Suppressor macrophage treated with lipopolysaccharide for 4 hours (primary cell): ENCODE measurements around the gene PLXNB2.
"Not testable (repeated sequence)": the region's sequence is repeated elsewhere in the genome, so short reads cannot be mapped to it uniquely, and the experiment has no call there.

Source experiments
- DNase-seq: peaks from one replicate; pipeline ENCODE4 v3.0.0-alpha.2; 2020

Gene PLXNB2

DNA sequence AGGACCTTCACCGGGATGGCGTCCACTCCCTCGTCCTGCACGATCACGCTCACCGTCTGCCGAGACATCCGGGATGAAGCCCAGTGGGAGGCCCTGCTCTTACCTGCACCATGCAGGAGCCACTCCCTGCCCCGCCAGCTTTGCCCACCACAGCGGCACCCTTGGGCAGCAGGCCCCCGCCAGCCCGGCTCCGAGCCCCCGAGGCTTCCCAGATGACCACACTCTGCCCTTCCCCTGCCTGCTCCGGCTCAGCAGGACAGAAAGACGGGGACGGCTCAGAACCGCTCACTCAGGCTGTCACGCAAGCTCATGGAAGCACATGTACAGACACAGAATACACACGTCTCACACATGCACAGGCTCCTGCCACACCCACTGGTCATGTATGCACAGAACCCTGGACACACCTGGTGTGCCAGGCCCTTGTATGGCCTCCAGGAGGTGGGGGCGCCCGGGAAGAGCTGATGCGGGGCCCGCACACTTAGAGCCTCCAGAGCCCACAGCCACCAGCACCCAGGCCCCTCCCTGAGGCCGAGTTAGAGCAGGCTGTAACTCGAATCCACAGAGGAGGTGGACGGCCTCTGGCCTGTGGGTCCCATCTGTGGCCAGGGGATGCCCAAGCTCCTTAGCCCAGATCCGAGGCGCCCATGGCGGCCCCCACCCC lies 28.4 kb downstream of the PLXNB2 start:
- no peak for DNase-seq

DNA sequence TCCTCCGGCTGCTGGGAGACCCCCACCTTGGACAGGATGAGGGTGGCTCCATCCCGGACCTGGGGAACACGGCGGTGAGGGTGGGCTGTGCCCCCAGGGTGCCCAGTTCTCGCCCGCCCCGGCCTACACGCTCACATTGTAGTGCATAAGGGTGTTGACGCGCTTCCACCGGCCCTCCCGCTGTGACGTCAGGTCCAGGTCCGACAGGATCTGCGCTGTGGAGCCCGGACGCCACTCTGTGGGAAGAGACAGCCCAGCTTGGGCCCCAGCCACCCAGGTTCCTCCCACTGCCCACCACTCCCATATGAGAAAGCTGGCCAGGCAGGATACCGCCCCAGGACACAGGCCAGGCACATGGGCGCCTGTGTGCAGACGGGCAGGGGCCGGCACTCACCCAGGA lies 29.0 kb downstream of the PLXNB2 start:
- no peak for DNase-seq

DNA sequence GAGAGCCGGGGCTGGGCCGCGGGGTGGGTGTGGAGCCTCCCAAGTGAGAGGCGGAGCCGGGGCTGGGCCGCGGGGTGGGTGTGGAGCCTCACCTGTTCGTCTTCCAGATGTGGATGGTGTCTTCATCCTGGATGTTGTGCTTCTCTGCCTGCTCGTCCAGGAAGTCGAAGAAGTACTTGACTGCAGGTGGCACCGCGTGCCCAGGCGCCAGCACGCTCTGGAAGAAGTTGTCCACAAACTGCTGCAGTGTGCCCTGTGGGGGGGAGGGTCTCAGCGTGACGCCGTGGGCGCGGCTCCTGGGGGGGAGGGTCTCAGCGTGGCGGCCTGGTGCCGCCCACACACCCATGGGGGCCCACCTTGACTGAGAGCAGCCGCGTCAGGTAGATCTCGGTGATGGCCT lies 29.7 kb downstream of the PLXNB2 start:
- DNase-seq: no peak

DNA sequence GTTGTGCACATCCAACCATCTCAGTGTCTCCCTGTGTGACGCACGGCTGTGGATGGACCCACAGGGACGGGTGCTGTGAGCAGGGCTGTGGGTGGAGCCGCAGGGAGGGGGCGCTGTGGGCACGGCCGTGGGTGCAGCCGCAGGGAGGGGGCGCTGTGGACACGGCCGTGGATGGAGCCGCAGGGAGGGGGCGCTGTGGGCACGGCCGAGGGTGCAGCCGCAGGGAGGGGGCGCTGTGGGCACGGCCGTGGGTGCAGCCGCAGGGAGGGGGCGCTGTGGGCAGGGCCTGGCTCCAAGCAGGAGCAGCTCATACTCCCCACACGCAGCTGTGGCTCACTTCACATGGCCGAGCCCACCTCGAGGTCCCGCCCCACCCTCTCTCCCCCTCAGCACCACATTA lies 31.3 kb downstream of the PLXNB2 start:
- DNase-seq: peak; percentile 73

DNA sequence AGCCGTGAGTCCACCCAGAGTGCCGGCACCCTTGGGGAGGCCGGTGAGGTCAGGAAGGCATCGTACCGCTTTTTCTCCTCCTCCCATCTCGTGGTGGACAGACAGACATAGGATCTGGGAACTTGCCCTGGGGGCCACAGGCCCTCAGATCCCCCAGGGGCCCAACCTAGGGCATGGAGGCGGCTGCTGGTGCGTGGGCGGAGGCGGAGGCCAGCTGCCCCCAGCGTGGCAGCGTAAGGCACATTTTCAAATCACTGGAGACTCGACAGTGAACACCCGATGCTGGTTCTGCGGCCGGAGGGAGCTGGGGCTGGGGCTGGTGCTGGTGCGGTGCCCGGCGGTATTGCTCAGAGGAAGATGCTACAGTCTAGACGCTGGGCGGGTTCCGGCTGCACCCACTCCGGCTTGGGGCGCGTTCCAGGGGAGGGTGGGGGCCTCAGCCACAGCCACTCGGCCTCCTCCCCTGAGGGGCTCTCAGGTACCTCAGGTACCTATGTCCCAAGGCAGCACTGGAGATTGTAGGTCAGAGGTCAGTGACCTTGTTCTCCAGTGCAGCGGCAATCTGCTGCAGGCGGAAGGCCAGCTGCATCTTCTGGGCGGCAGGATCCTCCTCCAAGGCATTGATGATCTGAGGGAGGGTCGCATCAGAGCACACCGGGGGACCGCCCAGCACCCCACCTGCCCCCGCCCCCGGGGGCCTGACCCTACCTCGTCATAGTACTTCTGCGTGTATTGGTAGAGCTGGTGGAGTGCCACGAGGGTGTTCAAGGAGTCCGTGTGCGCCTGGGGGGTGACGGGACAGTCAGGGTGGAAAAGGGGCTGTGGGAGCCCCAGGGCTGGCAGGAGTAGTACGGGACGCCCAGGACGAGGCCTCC lies 32.0 kb downstream of the PLXNB2 start:
- DNase-seq: no peak

DNA sequence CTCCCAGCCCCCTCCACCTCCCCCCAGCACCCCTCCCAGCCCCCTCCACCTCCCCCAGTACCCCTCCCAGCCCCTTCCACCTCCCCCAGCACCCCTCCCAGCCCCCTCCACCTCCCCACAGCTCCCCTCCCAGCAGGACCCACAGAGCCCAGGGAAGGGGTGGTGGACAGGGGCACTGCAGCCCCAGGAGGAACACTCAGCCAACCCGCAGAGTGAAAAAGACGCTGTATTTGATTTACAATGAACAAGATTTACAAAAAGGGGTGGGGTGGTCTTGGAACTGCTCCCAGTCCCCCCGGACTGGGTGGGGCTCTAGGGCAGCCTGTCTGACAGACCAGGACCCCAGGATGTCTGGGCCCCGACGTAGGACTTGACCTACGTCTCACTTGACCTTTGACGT lies 32.7 kb downstream of the PLXNB2 start:
- no peak for DNase-seq

DNA sequence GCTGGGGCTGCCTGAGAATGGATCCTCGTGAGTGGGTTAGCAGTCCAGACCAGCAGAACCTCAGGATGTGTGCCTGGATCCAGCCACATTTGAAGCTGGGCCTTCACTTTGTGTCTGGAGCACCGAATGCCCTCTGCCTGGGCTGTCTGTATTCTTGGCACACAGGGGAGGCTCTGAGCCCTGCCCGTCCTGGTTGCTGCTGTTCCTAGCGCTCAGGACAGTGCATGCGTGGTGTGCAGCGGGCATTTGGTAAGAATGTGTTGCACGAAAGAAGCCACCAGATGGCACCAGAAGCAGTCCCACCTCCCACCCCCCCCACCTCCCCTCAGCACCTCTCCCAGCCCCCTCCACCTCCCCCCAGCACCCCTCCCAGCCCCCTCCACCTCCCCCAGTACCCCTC lies 33.1 kb downstream of the PLXNB2 start:
- DNase-seq: peak; percentile 56

DNA sequence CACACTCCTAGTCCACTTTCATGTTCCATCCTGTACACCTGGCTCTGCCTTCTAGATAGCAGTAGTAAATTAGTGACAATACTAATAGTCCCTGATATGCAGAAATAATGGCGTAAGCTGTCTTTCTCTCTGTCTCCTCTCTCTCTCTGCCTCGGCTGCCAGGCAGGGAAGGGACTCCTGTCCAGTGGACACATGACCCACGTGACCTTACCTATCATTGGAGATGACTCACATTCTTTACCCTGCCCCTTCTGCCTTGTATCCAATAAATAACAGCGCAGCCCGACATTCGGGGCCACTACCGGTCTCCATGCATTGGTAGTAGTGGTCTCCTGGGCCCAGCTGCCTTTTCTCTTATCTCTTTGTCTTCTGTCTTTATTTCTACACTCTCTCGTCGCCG lies 33.7 kb downstream of the PLXNB2 start:
- DNase-seq: not testable (repeated sequence)

DNA sequence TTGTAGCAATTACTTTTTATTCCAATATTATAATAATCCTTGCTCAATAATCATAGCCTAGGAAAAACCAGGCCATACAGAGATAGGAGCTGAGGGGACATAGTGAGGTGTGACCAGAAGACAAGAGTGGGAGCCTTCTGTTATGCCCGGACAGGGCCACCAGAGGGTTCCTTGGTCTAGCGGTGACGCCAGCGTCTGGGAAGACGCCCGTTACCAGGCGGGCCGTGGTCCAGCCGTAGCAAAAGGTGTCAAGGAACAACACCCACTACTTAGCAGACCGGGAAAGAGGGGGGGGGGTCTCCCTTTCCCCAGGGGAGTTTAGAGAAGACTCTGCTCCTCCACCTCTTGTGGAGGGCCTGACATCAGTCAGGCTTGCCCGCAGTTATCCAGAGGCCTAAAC lies 34.1 kb downstream of the PLXNB2 start:
- not testable (repeated sequence) for DNase-seq

DNA sequence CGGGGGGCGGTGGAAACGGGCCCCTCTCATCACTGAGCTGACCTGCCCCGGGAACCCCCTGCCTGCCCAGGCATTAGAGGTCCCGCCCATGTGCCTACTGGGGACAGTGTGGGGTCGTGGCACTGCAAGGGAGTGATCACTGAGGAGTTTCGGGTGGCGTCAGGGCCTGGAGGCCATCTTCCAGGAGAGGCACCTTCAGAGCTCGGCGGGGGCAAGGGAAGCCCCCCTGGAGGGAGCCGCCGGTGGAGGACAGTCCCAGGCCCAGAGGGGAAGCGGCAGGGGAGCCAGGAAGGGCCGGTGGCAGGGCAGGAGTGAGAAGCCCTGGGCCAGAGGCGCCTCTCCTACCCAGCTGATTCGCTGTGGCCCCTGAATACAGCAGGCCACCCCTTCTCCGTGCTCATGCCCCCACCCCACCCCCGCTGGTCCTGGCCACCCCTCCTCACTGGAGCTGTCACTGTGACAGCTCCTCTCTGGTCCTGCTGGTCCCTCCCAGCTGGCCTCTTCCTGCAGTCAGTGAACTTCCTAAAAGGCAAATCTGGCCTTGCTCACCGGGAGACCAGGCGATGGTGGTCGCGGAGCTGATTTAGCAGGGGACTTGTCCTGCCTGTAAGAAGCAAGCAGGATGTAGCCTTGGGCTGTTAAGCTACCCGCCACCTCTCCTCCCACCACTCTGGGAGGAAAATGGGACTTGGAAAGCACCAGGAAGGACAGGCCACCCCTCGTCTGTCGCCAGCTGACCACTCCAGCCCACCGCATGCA lies 35.2 kb downstream of the PLXNB2 start:
- no peak for DNase-seq

DNA sequence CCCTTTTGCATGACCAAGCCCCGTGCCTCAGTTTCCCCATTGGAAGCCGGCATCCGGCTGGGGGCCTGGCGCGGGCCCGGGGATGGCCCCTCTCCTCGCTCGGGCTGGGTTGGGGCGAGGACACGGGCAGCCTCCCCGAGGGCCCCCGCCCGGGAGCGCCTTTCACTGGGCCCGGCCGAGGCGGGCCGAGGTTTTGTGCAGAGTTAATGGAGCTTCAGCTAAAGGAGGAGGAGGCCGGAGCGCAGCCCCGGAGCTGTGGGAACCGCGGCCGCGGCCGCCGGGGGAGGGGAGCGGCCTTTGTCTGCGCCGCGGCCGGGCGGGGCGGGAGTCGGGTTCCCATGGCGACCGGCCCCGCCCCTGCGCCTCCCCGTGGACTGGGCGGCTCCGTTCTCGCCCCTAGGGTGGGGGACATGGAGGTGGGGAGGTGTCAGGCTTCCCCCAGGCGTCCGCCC lies 35.9 kb downstream of the PLXNB2 start:
- peak; percentile 68 for DNase-seq

DNA sequence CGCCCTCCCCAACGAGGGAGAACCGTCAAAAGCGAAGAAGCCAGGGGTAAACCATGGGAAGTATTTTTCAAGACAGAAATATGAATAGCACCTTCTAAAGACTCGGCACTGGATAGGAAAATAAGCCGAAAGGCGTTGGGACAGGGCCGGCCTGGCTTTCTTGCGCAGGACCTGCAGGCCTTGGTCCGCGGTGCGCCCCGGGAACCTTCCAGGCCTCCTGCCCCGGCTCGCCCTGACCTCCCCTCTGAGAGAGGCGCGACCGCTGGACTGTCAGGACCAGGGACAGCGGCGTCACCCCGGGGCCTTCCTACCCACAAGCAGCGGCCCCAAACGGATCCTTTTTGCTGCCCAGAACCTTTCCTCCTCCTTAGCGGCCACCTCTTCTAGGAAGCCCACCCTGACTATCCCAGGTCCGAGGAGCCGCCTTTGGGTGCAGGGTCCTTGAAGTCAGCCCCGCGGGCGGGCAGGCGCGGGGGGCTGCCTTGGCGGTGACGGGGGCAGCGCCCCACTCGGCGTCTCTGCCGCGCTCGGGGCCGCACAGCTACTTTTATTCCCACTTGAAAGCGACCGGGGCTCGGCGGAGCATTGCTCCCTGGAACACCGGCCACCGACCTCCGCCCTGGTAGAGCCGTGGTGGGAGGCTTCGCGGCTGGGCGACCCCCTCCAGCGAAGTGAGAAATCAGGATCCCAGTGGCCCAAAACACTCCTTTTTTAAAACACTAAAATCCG lies 36.6 kb downstream of the PLXNB2 start:
- peak; percentile 70 for DNase-seq

DNA sequence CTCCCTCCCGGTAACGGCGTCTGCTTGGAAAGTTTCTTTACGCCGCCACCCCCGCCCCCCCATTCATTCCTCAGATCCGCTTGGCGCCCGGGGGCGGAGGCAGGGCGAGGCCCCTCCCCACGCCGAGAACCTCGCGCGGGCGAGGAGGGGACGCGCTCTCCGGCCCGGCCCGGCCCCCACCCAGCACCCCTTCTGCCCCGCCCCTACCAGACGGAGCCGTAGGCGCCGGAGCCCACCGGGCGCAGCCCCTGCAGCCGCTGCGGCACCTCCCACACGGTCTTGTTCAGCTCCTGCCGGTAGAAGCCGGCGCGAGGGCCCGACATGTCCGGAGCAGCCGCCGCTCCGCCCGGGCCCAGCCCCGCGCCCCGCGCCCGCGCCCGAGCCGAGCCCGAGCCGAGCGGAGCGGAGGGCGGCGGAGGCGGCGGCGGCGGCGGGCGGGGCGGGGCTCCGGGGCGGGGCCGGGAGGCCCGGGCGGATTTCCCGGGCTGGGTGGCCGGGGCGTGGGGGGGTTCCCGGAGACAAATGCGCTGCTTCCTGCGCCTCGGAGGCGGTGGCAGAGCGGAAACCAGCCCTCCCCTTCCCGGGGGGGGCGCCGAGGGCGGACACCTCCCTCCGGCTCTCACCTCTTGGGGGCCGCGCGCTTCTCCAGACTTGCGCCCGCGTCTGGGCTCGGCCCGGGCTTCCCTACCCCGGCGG lies 37.3 kb downstream of the PLXNB2 start, which contains the start of gene MAPK11:
MAPK11 (minus strand) TSS at position 411 of the 696 bp plus-strand sequence; CDS start at position 323, 88 bp downstream.
- peak; percentile 46 for DNase-seq

DNA sequence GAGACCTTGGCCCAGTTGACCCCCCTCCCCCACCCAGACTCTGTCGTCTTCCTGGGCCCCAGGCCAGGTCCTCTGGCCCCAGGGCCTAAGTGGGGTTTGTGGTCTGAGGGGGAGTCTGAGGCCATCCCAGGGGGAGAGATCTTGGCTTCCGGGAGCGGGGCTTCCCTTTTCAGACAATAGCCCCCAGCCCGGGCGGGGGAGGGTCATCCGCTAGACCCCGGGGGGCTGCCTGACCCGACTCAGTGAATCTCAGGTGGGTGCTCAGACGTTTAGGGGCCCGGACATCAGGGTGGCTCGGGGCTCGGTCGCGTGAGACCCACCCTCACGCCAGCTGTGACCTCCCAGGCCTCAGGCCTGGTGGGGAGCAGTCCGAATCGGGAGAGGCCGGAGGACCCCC lies 37.9 kb downstream of the PLXNB2 start:
- no peak for DNase-seq

DNA sequence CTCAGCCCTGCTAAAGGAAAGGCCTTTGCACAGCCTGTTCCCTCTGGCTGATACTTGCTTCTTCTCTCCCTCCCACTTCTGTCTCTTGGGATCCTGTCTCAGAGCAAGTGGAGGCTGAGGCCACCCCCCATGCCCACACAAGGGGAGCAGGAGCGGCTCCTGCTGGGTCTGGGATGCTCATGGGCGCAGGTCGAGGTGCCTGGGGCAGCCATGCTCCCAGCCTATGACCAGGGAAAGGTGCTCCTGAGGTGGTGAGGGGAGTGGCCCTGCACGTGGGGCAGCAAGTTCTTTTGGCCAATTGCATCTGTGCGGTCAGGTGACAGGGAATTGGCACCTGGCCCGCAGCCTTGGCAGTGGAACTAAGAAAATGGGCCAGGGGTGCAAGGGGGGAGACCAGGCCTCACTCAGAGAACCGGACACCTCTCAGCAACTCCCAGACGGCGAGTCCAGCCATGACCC lies 38.8 kb downstream of the PLXNB2 start:
- no peak for DNase-seq

DNA sequence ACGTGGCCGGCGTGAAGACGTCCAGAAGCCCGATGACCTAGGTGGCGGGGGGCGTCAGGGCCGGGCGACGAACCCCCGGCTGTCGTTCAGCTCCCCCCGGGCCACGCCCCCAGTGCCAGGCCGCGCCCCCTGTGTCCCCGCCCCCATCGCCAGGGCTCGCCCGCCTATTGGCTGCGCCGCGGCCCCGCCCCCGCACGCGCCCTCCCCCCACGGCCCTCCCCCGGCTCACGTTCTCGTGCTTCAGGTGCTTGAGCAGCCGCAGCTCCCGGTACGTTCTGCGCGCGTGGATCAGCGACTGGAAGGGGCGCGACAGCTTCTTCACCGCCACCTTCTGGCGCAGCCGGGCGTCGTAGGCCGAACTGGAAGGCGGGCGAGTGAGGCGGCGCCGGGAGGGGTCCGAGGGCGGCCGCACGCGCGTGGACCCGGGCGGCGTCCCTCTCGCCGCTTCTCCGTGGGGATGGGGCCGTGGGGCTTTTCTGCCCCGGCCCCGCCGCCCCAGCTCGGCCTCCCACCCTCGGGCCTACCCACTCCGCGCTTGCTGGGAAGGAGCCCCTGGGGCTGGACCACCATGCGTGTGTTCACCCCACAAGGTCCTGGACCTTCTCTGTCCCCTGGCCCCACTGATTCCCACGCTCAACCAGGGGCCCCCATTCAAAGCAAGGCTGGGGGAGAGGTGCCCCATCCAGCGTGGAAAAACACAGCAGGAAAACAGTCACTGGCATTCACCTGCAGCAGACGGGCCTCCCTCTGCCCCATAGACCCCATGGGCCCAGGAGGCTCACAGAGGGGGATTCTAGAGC lies 39.7 kb downstream of the PLXNB2 start:
- peak; percentile 46 for DNase-seq

DNA sequence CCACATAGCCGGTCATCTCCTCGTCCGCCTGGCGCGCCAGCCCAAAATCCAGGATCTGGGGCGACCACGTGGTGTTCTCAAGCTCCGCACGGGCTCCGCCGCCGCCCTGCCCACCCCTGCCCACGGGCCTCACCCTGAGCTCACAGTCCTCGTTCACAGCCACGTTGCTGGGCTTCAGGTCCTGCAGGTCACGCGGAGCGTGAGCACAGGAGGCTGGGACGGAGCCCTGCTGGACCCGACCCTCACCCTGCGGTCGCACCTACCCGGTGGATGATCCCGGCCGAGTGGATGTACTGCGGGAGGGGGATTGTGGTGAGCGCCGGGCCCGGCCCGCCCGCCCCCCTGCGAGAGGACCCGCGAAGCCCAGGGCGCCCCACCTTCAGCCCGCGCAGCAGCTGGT lies 40.5 kb downstream of the PLXNB2 start:
- DNase-seq: no peak

DNA sequence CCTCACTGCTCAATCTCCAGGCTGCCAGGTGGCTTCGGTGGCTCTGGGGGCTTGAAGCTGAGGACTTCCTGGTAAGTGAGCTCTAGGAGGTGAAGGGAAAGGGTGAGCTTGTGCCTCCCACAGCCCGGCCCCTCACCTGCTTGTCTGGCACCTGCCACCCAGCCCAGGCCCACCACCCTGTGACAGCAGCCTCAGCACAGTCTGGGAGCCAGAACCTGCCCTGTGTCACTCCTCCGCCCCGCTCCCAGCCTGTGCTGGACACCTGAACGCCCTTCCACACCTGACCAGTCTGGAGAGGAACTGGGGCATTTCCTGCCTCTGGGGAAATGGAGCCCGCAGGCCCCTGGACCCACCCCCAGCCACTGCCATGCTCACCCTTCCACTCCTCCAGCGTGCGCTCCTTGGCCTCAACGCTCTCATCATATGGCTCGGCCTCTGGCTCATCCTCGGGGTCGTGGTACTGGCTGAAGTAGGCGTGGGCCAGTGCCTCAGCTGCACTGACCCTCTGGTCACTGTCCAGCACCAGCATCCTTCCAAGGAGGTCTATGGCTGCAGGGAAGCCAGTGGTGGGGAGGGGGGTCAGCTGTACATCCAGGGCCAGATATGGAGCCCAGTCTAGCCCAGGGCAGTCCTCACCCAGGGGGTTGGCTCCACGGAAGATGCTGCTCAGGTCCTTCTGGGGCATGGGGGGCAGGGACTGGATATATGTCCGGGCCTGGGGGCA lies 42.3 kb downstream of the PLXNB2 start:
- DNase-seq: no peak

DNA sequence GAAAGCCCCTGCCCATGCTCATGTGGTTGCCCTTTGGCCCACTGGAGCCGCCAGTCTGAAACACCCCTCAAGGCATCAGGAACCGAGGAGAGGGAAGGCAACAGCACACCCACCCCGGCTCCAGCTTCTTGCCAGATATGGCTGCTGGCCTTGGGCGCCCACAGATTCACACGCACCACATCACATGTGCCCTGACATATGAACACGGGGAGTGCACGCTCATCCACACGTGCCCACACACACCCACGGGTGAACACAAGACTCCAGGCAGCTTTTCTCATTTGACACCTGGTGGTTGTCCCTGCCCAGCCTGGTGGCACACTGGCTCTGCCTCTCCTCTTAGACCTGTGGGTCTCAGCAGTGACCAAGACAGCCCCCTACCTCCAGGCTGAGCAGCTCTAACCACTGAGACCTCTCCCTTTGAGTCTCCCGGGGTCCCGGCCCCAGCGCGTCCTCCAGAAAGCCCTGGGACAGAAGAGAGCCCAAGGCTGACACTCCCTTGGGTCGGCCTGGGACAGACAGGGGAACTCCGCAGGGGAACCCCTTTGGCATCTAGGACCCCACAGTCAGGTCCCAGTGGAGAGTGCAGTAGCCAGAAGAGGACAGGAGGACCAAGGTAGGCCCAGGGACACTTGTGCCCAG lies 43.2 kb downstream of the PLXNB2 start:
- DNase-seq: no peak
